NCI-H345 (cell line): ENCODE results near the gene CPNE6.
"Not testable (repeated sequence)": the region's sequence is repeated elsewhere in the genome, so short reads cannot be mapped to it uniquely, and the experiment has no call there.

Experiments used
- DNase-seq: peaks from one replicate; lab custom pipeline; 2025; lab: John Stamatoyannopoulos, UW

The CPNE6 gene

GRCh38 chr14:24071144-24071697, at the start of gene CPNE6:
Gene CPNE6, plus strand, starts transcription at chr14:24071562. Its CDS starts 1,375 bp downstream, at chr14:24072937.
- DNase-seq = no peak

- DNase-seq = not testable (repeated sequence)
Measured at GRCh38 chr14:24024939-24025418, 46.4 kb upstream of the CPNE6 start.

- not testable (repeated sequence) for DNase-seq
Measured at GRCh38 chr14:24029687-24030086, 41.7 kb upstream of the CPNE6 start.

GRCh38 chr14:24031331-24031730, 40.0 kb upstream of the CPNE6 start:
- not testable (repeated sequence) for DNase-seq

- no peak for DNase-seq
Measured at GRCh38 chr14:24032727-24033418, 38.5 kb upstream of the CPNE6 start.

- DNase-seq = peak; percentile 27
Measured at GRCh38 chr14:24035769-24036168, 35.6 kb upstream of the CPNE6 start.

GRCh38 chr14:24036169-24036962, 35.0 kb upstream of the CPNE6 start:
- DNase-seq = peak; percentile 85

- DNase-seq = not testable (repeated sequence)
Measured at GRCh38 chr14:24036963-24037657, 34.3 kb upstream of the CPNE6 start.

GRCh38 chr14:24037658-24038037, 33.7 kb upstream of the CPNE6 start:
- peak; percentile 29 for DNase-seq

GRCh38 chr14:24038686-24039085, 32.7 kb upstream of the CPNE6 start:
- no peak for DNase-seq

GRCh38 chr14:24040692-24041091, 30.7 kb upstream of the CPNE6 start:
- no peak for DNase-seq

- DNase-seq = no peak
Measured at GRCh38 chr14:24042746-24043145, 28.6 kb upstream of the CPNE6 start.

- DNase-seq = not testable (repeated sequence)
Measured at GRCh38 chr14:24049002-24049401, 22.4 kb upstream of the CPNE6 start.

- not testable (repeated sequence) for DNase-seq
Measured at GRCh38 chr14:24050753-24051152, 20.6 kb upstream of the CPNE6 start.

- DNase-seq = no peak
Measured at GRCh38 chr14:24051176-24051788, 20.1 kb upstream of the CPNE6 start.

- peak; percentile 80 for DNase-seq
Measured at GRCh38 chr14:24051789-24052655, 19.3 kb upstream of the CPNE6 start, which contains the start of gene CARMIL3. Gene CARMIL3, plus strand, starts transcription at chr14:24052009. Its CDS starts 145 bp downstream, at chr14:24052154.

- no peak for DNase-seq
Measured at GRCh38 chr14:24052656-24053547, 18.5 kb upstream of the CPNE6 start.

- DNase-seq = no peak
Measured at GRCh38 chr14:24053548-24054323, 17.6 kb upstream of the CPNE6 start.

- no peak for DNase-seq
Measured at GRCh38 chr14:24054324-24054641, 17.1 kb upstream of the CPNE6 start.
